C4-2B (cell line): ENCODE results near the gene IDUA.

Experiments used
- CTCF ChIP-seq: fragments of 450-650 bp; conservative IDR thresholded peaks from 2 replicates; pipeline ENCODE4 v1.5.1; 2017; ENCODE audit warnings: mild to moderate bottlenecking
- ZFX ChIP-seq: fragments of 450-650 bp; IDR thresholded peaks from 2 replicates; pipeline ENCODE4 v1.6.1; 2017

- no peak; the same call in 1 of the 2 replicates for TF ChIP-seq CTCF
- TF ChIP-seq ZFX = no peak
These were observed 22.9 kb downstream of the IDUA start for GRCh38 chr4:1009542-1010394.
